Activated CD4-positive, alpha-beta memory T cell treated with anti-CD3 and anti-CD28 coated beads for 36 hours (primary cell): ENCODE data around the gene KIAA1586. TPM values are rescaled to one million over a fixed set of nuclear protein-coding genes. Genes with fewer than 3 reads are reported as not detected.

Experiments used
- total RNA-seq, 2 experiments: library from RNA; stranded (reverse); gene quantifications; one replicate each; pipeline ENCODE4 v1.2.3, GENCODE V29; 2021

KIAA1586 gene
- total RNA-seq, 2 experiments from 2014 or later, result 13.7 to 15.4 TPM

Other genes starting within 250 kb of the KIAA1586 start
- gene BEND6, start 91.6 kb upstream of the KIAA1586 start, total RNA-seq, result not detected
- gene ZNF451, start 43.5 kb downstream of the KIAA1586 start, total RNA-seq, result 10 to 100 TPM; 38.2 to 41.4 TPM
- gene BAG2, start 125.6 kb downstream of the KIAA1586 start, total RNA-seq, result 1 to 10 TPM; 6.8 to 7.2 TPM
- gene RAB23, start 175.6 kb downstream of the KIAA1586 start, total RNA-seq, result 1 to 10 TPM; 1.7 to 2.2 TPM